Neural cell (in vitro differentiated cells): ENCODE results near the gene NUDT8.

Experiments used
- CTCF ChIP-seq: fragments of 450-650 bp; IDR thresholded peaks from 2 replicates; pipeline ENCODE4 v1.5.1; 2014; ENCODE audit warnings: antibody characterized with exemption, mild to moderate bottlenecking, moderate library complexity; ENCODE audit not compliant: poor library complexity, severe bottlenecking
- EZH2 ChIP-seq: fragments of 200-600, 300-800 bp; shearing (Covaris generic), sonication (generic); IDR thresholded peaks from 2 replicates; pipeline ENCODE4 v1.6.1; 2014; ENCODE audit warnings: antibody characterized with exemption, low read length, borderline replicate concordance, mild to moderate bottlenecking; ENCODE audit not compliant: insufficient read depth, poor library complexity, severe bottlenecking

DNA sequence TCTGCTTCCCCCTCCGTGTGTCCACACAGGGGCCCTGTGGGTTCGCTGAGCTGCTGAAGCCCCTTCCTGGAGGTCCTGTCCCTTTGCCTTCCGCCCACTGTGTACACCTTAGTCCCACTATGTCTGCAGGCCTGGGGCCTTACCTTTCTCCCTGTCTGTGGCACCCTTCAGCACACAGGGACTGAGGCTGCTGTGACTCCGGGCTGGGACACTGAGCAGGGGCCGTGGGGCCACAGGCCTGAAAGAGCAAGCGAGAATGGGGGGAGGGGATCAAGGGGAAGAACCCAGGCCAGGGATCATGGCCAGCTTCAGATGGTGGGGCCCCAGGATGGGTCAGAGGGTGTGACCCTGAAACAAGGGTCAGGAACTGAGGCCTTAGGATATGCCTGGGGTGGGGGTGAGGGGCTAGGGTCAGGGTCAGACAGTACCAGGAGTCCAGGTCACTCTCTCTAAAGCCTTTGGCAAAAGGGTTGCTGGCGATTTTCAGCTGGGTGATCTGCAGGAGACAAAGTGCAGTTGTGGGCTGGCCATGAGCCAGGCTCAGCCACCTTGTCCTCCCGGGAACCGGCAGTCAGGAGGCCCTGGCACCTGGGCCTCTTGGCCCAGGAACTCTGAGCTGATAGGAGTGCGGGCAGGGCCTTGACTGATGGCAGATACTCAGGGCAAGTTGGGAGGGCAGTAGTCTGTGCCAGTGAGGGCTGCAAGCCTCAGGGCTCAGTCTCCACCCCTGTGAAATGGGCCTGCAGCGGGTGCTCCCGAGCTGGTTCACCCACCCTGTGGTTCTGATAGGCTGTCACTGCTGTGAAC, 2.6 kb upstream of the NUDT8 start:
- no peak for TF ChIP-seq CTCF
- no peak for TF ChIP-seq EZH2
